Mesendoderm (in vitro differentiated cells): ENCODE measurements around the gene PPP1R1A.
A peak's percentile ranks its signal among the peaks of the same experiment; 100 is the strongest.

Experiments
- DNase-seq: peaks from one replicate; pipeline ENCODE4 v3.0.0; 2013
- H2AK5ac ChIP-seq: 2 replicates; pipeline ENCODE4 v1.6.1; 2013; ENCODE audit warnings: low read length, inconsistent platforms
- H2BK120ac ChIP-seq: 2 replicates; pipeline ENCODE4 v1.6.1; 2013; ENCODE audit warnings: low read depth, mild to moderate bottlenecking, low read length, moderate library complexity, mixed read lengths
- H2BK15ac ChIP-seq: replicated peaks from 2 replicates; pipeline ENCODE4 v1.6.1; 2013; ENCODE audit warnings: low read depth, mild to moderate bottlenecking, moderate library complexity
- H2BK5ac ChIP-seq: 2 replicates; pipeline ENCODE4 v1.6.1; 2013; ENCODE audit warnings: low read length, inconsistent platforms
- H3K18ac ChIP-seq: 2 replicates; pipeline ENCODE4 v1.6.1; 2013; ENCODE audit warnings: mild to moderate bottlenecking, low read length, mixed read lengths
- H3K23ac ChIP-seq: one replicate; pipeline ENCODE4 v1.6.1; 2013; ENCODE audit warnings: low read length
- H3K27ac ChIP-seq: 2 replicates; pipeline ENCODE4 v1.5.1; 2013; ENCODE audit warnings: low read depth, mild to moderate bottlenecking, inconsistent platforms, low read length, moderate library complexity
- H3K27me3 ChIP-seq: 2 replicates; pipeline ENCODE4 v1.6.1; 2013; ENCODE audit warnings: low read length, control low read depth, mild to moderate bottlenecking, inconsistent platforms; ENCODE audit not compliant: insufficient read depth, poor library complexity
- H3K36me3 ChIP-seq: 2 replicates; pipeline ENCODE4 v1.6.1; 2013; ENCODE audit warnings: low read length, inconsistent platforms; ENCODE audit not compliant: control insufficient read depth, insufficient read depth
- H3K4ac ChIP-seq: one replicate; pipeline ENCODE4 v1.6.1; 2013; ENCODE audit warnings: low read depth, mild to moderate bottlenecking, low read length, moderate library complexity
- H3K4me1 ChIP-seq: 2 replicates; pipeline ENCODE4 v1.6.1; 2013; ENCODE audit warnings: low read depth, low read length, inconsistent platforms; ENCODE audit not compliant: control insufficient read depth
- H3K4me2 ChIP-seq: 2 replicates; pipeline ENCODE4 v1.6.1; 2013; ENCODE audit warnings: low read length
- H3K4me3 ChIP-seq: 2 replicates; pipeline ENCODE4 v1.5.1; 2013; ENCODE audit warnings: mild to moderate bottlenecking, low read length
- H3K56ac ChIP-seq: one replicate; pipeline ENCODE4 v1.6.1; 2013; ENCODE audit warnings: low read length
- H3K79me1 ChIP-seq: 2 replicates; pipeline ENCODE4 v1.6.1; 2013; ENCODE audit warnings: low read length, inconsistent platforms
- H3K79me2 ChIP-seq: 2 replicates; pipeline ENCODE4 v1.6.1; 2013; ENCODE audit warnings: mild to moderate bottlenecking, low read length; ENCODE audit not compliant: control insufficient read depth, insufficient read depth
- H3K9ac ChIP-seq: 2 replicates; pipeline ENCODE4 v1.6.1; 2013; ENCODE audit warnings: low read length, inconsistent platforms
- H4K5ac ChIP-seq: one replicate; pipeline ENCODE4 v1.6.1; 2013; ENCODE audit warnings: low read length
- H4K8ac ChIP-seq: one replicate; pipeline ENCODE4 v1.6.1; 2013; ENCODE audit warnings: low read depth, mild to moderate bottlenecking, control low read depth, low read length, moderate library complexity
- WGBS: extraction: QIAGEN DNeasy Blood & Tissue Kit; methylation state at CpG from one replicate; pipeline ENCODE4 v1.1.7; 2013; ENCODE audit warnings: low lambda C conversion rate, missing lambda C conversion rate; ENCODE audit not compliant: insufficient coverage; ENCODE audit errors: extremely low coverage; 5-methylcytosine and 5-hydroxymethylcytosine counted together

Gene PPP1R1A

GRCh38 chr12:54555670-54556257, 32.7 kb downstream of the PPP1R1A start:
- no peak overlapping the region for H3K18ac ChIP-seq
- no peak overlapping the region for H3K4me2 ChIP-seq
- no peak overlapping the region for H2BK5ac ChIP-seq
- H2AK5ac ChIP-seq = no peak overlapping the region
- DNase-seq = no peak
- H3K79me1 ChIP-seq = no peaks in the 10 kb centered on the region
- no peaks in the 10 kb centered on the region for H3K79me2 ChIP-seq
- peaks cover 15% of the 10 kb centered on the region for H3K27me3 ChIP-seq
- H3K23ac ChIP-seq = no peak overlapping the region
- no peak overlapping the region for H3K56ac ChIP-seq
- no peak overlapping the region for H2BK120ac ChIP-seq
- H3K4ac ChIP-seq = no peak overlapping the region
- H3K27ac ChIP-seq = no peak overlapping the region
- WGBS = no CpG with 5 or more reads among the region's 6 CpGs
- H3K9ac ChIP-seq = no peak overlapping the region
- no peak overlapping the region for H4K5ac ChIP-seq
- H3K4me1 ChIP-seq = no peaks in the 10 kb centered on the region
- H2BK15ac ChIP-seq = no peak overlapping the region
- no peak overlapping the region for H4K8ac ChIP-seq
- H3K4me3 ChIP-seq = no peak overlapping the region
- no peaks in the 10 kb centered on the region for H3K36me3 ChIP-seq

GRCh38 chr12:54549774-54550451, 38.5 kb downstream of the PPP1R1A start:
- Histone ChIP-seq H2BK120ac (no peak overlapping the region), H2BK5ac (no peak overlapping the region), H3K4me2 (peak overlapping the region; percentile 88), H3K4me1 (peaks cover 10% of the 10 kb centered on the region), H4K5ac (no peak overlapping the region), H3K27ac (no peak overlapping the region), H3K18ac (no peak overlapping the region), H3K79me1 (no peaks in the 10 kb centered on the region), H3K23ac (no peak overlapping the region), H3K79me2 (no peaks in the 10 kb centered on the region), H3K4me3 (peak overlapping the region; percentile 20), H2AK5ac (no peak overlapping the region), H3K36me3 (no peaks in the 10 kb centered on the region), H3K27me3 (peaks cover 16% of the 10 kb centered on the region), H4K8ac (no peak overlapping the region), H2BK15ac (no peak overlapping the region), H3K4ac (no peak overlapping the region), H3K56ac (peak overlapping the region; percentile 74), H3K9ac (peak overlapping the region; percentile 58)
- peak; percentile 37 for DNase-seq
- WGBS = no CpG with 5 or more reads among the region's 22 CpGs

- no peak overlapping the region for H3K9ac ChIP-seq
- H3K4ac ChIP-seq = no peak overlapping the region
- H4K5ac ChIP-seq = no peak overlapping the region
- no peaks in the 10 kb centered on the region for H3K79me1 ChIP-seq
- no peaks in the 10 kb centered on the region for H3K36me3 ChIP-seq
- no peaks in the 10 kb centered on the region for H3K79me2 ChIP-seq
- H3K56ac ChIP-seq = no peak overlapping the region
- no peak overlapping the region for H3K27ac ChIP-seq
- H4K8ac ChIP-seq = no peak overlapping the region
- DNase-seq = no peak
- no peak overlapping the region for H3K18ac ChIP-seq
- H3K4me3 ChIP-seq = no peak overlapping the region
- no peak overlapping the region for H2BK5ac ChIP-seq
- no peak overlapping the region for H2AK5ac ChIP-seq
- H3K4me1 ChIP-seq = peaks cover 10% of the 10 kb centered on the region
- H3K23ac ChIP-seq = no peak overlapping the region
- no peak overlapping the region for H2BK15ac ChIP-seq
- H2BK120ac ChIP-seq = no peak overlapping the region
- H3K27me3 ChIP-seq = peaks cover 9% of the 10 kb centered on the region
- no peak overlapping the region for H3K4me2 ChIP-seq
- no CpG with 5 or more reads among the region's 2 CpGs for WGBS
These were observed 41.9 kb downstream of the PPP1R1A start for GRCh38 chr12:54546511-54546910.

- Histone ChIP-seq H3K18ac (no peak overlapping the region), H2BK120ac (no peak overlapping the region), H4K8ac (no peak overlapping the region), H2BK5ac (no peak overlapping the region), H3K4me2 (no peak overlapping the region), H3K27ac (no peak overlapping the region), H3K9ac (no peak overlapping the region), H2BK15ac (no peak overlapping the region), H3K4me1 (peaks cover 5% of the 10 kb centered on the region), H3K27me3 (no peaks in the 10 kb centered on the region), H3K56ac (no peak overlapping the region), H3K79me2 (no peaks in the 10 kb centered on the region), H3K23ac (no peak overlapping the region), H4K5ac (no peak overlapping the region), H2AK5ac (no peak overlapping the region), H3K4ac (no peak overlapping the region), H3K4me3 (no peak overlapping the region), H3K36me3 (no peaks in the 10 kb centered on the region), H3K79me1 (no peaks in the 10 kb centered on the region)
- no CpG with 5 or more reads among the region's 7 CpGs for WGBS
- DNase-seq = no peak
These were observed 43.7 kb downstream of the PPP1R1A start for GRCh38 chr12:54544743-54545142.

- peaks cover 2% of the 10 kb centered on the region for H3K4me1 ChIP-seq
- no peak for DNase-seq
- no peak overlapping the region for H2BK5ac ChIP-seq
- no peak overlapping the region for H4K5ac ChIP-seq
- H3K18ac ChIP-seq = no peak overlapping the region
- no peak overlapping the region for H2BK120ac ChIP-seq
- no peaks in the 10 kb centered on the region for H3K27me3 ChIP-seq
- WGBS = no CpG with 5 or more reads among the region's 2 CpGs
- no peak overlapping the region for H3K23ac ChIP-seq
- no peak overlapping the region for H3K27ac ChIP-seq
- H4K8ac ChIP-seq = no peak overlapping the region
- H3K4me3 ChIP-seq = no peak overlapping the region
- H3K36me3 ChIP-seq = no peaks in the 10 kb centered on the region
- no peak overlapping the region for H3K56ac ChIP-seq
- no peaks in the 10 kb centered on the region for H3K79me1 ChIP-seq
- no peak overlapping the region for H2BK15ac ChIP-seq
- H2AK5ac ChIP-seq = no peak overlapping the region
- H3K4me2 ChIP-seq = no peak overlapping the region
- no peak overlapping the region for H3K9ac ChIP-seq
- no peak overlapping the region for H3K4ac ChIP-seq
- H3K79me2 ChIP-seq = no peaks in the 10 kb centered on the region
These were observed 44.9 kb downstream of the PPP1R1A start for GRCh38 chr12:54543526-54543925.
